Measurements from ENCODE around the gene GADD45GIP1.
"Not testable (repeated sequence)": the region's sequence is repeated elsewhere in the genome, so short reads cannot be mapped to it uniquely, and the experiment has no call there.

Gene GADD45GIP1

DNA sequence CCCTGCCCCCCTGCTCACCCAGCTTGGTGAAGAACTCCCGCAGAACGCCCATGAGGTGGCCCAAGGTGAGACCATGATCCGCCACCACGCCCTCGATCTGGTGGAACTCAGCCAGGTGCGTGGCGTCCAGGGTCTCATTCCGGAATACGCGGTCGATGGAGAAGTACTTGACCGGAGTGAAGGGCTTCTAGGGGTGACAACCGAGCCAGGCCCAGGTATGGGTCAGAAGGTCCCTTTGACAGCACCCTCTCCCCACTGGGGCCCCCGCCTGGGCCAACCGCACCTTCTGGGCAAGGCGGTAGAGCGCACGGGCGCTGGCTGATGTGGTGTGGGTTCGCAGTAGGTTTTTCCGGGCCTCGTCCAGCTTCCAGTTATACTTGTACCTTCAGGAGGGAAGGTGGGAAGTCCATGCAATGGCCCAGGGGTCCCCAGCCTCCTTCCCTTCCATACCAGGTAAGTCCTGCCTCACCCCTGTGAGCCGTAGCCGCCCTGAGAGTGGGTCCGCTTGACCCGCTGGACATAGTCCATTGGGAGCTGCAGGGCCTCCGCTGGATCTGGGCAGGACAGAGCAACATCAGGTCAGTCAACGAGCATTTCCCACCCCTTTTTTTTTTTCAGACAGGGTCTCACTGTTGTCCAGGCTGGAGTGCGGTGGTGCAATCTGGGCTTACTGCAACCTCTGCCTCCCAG lies 32.3 kb downstream of the GADD45GIP1 start:
- DNase-seq (ENCODE audit: low spot score), result no peak
- Histone ChIP-seq H3K27ac (no peak overlapping the region), H3K4me3 (no peak overlapping the region)
- TF ChIP-seq, protein P1, sequence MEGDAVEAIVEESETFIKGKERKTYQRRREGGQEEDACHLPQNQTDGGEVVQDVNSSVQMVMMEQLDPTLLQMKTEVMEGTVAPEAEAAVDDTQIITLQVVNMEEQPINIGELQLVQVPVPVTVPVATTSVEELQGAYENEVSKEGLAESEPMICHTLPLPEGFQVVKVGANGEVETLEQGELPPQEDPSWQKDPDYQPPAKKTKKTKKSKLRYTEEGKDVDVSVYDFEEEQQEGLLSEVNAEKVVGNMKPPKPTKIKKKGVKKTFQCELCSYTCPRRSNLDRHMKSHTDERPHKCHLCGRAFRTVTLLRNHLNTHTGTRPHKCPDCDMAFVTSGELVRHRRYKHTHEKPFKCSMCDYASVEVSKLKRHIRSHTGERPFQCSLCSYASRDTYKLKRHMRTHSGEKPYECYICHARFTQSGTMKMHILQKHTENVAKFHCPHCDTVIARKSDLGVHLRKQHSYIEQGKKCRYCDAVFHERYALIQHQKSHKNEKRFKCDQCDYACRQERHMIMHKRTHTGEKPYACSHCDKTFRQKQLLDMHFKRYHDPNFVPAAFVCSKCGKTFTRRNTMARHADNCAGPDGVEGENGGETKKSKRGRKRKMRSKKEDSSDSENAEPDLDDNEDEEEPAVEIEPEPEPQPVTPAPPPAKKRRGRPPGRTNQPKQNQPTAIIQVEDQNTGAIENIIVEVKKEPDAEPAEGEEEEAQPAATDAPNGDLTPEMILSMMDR (IDR thresholded peaks at IDR 0.05), result no peak

DNA sequence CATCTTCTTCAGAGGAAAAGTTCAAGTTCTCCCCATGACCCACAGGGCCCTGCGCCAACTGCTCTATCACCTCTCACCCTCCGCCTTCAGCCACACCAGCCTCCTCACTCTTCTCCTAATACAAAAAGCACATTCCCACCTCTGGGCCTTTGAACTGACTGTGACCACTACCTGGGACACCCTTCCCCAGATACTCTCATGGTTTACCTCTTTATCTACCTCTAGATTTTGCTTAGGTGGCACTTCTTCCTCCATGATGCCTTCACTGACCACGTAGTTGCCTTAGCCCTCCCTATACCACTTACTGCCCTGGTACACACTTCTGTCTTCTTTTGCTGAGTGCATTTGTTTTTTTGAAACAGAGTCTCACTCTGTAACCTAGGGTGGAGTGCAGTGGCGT lies 34.1 kb downstream of the GADD45GIP1 start:
- Histone ChIP-seq H3K4me3 (no peak overlapping the region), H3K27ac (no peak overlapping the region)
- TF ChIP-seq, protein P1 (IDR thresholded peaks at IDR 0.05), result no peak
- DNase-seq (ENCODE audit: low spot score), result no peak

DNA sequence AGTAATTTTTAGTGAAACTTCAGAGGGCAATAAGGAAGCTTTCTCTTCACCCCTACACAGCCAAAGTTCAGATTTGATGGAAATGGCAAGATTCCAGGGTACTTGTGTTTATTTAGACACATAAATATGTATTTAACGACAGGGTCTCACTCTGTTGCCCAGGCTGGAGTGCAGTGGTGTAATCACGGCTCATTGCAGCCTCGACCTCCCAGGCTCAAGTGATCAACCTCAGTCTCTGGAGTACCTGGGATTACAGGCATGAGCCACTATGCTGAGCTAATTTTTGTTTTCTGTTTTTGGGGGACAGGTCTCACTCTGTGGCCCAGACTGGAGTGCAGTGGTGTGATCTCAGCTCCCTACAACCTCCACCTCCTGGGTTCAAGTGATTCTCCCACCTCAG lies 36.0 kb downstream of the GADD45GIP1 start:
- no peak for DNase-seq (ENCODE audit: low spot score)
- Histone ChIP-seq H3K4me3 (no peak overlapping the region), H3K27ac (no peak overlapping the region)
- TF ChIP-seq, protein P1 (IDR thresholded peaks at IDR 0.05), result no peak

DNA sequence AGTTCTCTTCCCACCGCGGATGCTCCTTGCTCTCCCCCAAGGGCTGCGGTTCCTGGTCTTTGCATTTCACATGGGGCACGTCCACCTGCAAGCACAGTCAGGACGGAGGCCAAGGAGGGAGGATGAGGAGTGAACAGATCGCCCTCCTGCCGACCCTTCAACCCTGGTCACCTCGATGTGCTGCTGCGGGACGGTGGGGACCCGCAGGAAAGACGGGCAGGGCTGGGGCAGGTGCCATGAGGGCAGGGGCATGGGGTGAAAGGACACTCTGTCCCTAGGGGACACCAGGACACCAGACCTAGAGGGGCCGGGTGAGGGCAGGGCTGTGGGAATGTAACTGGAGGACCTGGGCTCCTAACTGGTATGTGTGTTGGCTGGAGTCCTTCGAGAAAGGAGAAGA lies 38.8 kb downstream of the GADD45GIP1 start:
- TF ChIP-seq, protein P1 (IDR thresholded peaks at IDR 0.05), result no peak
- Histone ChIP-seq H3K27ac (no peak overlapping the region), H3K4me3 (no peak overlapping the region)
- DNase-seq (ENCODE audit: low spot score), result no peak

DNA sequence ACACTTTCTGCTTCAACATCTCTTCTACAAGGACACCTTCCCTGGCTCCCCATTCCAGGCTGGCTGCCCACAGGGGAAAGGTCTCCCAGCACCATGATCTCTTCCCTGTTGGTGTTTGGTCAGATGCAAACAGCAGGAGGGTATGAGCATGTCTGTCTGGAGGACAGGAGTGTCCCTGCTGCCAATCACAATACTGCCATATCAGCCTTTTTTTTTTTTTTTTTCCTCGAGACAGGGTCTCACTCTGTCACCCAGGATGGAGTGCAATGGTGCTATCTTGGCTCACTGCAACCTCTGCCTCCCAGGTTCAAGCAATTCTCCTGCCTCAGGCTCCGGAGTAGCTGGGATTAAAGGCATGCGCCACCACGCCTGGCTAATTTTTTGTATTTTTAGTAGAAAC lies 41.2 kb downstream of the GADD45GIP1 start:
- H3K4me3 ChIP-seq; DNase-seq (ENCODE audit: low spot score); H3K27ac ChIP-seq: not testable (repeated sequence)

DNA sequence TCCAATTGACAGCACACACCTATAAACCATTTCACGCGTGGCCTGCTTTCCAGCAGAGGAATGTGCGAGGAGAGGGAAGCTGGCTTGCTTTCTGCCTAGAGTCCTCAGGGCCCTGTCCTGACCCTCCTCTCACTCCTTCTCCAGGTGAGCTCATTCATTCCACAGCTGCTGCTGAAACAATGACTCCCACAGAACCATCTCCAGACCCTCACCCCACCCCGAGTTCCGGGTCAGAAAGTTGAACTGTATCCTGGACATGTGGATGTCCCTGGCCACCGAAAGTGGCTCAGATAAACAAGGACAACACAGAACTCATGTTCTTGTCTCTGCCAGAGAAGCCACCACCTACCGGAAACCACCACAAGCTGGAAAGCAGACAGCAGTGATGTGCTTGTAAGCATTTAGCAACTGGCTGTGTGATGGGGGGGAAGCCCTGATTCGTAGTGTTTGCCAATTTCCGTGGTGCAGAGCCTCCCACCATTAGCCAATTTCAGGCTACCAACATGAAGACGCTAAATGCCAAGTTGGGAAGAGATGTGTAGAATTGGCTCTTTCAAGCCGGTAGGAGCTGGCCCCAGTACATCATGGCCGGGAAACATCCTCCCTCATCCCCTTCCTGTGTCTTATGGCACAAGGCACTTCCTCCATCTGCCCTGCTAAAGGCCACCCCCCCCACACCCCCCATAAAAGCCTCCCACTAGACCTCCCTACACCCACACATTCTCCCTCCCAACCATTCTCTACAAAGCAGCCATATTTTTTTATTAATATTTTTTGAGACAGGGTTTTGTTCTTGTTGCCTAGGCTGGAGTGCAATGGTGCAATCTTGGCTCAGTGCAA lies 43.0 kb downstream of the GADD45GIP1 start:
- TF ChIP-seq, protein P1 (IDR thresholded peaks at IDR 0.05), result no peak
- no peak overlapping the region for H3K4me3 ChIP-seq
- peak overlapping the region; percentile 71 to 80 for H3K27ac ChIP-seq
- no peak for DNase-seq (ENCODE audit: low spot score)

DNA sequence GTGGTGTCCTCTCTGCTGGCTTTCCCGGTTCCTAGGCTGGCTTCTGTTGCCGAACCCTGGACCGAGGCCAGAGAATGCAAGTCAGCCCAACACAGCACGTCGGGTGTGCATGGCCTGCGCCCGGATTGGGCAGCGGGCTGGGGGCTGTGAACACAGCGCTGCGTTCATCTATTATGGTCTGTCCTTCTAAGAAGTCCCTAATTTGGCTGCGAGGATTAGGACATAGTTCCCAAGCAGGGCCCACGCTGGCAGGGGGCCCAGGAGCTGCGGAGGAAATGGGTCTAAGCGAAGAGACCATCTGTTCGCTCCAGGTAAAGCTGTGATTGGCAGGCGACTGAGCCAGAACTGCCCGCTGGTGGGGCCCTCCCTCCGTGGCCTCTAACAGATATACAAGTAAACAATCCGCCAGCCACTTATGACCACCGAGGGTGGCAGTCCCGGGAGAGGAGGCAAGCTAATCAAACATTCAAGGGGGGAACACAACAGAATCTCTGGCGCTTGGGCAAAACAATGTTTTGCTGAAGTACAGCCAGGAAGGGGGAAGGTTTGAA lies 43.9 kb downstream of the GADD45GIP1 start:
- peak; percentile 87 for DNase-seq (ENCODE audit: low spot score)
- H3K4me3 ChIP-seq, result peak overlapping the region; percentile 28
- TF ChIP-seq, protein P1 (IDR thresholded peaks at IDR 0.05), result no peak
- peak overlapping the region; percentile 71 to 80 for H3K27ac ChIP-seq
